ENCODE data around the gene SRPK1.

Gene SRPK1

GRCh38 chr6:35897036-35897435, 23.9 kb downstream of the SRPK1 start:
- no peak for DNase-seq

GRCh38 chr6:35896228-35896627, 24.7 kb downstream of the SRPK1 start:
- DNase-seq: no peak

- no peak for DNase-seq
Observed at GRCh38 chr6:35895560-35895959, 25.3 kb downstream of the SRPK1 start.

DNA sequence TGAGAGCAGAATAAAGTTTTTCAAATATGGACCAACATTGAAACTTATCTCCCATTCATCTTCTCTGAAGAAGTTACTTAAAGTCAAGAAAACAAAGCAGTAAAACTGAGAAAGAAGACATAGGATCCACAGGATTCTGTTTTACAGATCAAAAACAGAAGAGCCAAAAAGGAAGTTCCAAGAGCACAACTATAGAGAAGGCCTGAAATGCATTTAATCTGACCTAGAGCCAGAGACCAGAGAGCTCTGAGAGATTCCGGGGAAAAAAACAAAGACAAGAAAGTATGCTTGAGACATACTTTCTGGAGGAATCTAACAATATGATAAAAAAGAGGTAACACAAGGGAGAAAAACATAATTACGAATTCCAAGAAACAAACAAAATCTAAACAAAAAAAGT, 26.1 kb downstream of the SRPK1 start:
- DNase-seq: no peak

DNA sequence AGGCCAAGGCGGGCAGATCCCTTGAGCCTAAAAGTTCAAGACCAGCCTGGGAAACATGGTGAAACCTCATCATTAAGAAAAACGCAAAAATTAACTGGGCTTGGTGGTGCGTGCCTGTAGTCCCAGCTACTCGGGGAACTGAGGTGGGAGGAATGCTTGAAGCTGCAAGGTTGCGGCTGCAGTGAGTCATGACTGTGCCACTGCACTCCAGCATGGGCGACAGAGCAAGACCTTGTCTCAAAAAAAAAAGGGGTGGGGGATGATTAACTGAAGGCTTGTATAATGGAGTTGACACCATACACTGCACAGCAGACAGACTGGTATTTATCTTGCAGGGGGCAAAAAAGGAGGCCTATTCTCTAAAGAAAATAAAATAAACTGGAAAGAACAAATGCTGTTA, 27.7 kb downstream of the SRPK1 start:
- no peak for DNase-seq

GRCh38 chr6:35892482-35892881, 28.4 kb downstream of the SRPK1 start:
- DNase-seq: no peak

DNA sequence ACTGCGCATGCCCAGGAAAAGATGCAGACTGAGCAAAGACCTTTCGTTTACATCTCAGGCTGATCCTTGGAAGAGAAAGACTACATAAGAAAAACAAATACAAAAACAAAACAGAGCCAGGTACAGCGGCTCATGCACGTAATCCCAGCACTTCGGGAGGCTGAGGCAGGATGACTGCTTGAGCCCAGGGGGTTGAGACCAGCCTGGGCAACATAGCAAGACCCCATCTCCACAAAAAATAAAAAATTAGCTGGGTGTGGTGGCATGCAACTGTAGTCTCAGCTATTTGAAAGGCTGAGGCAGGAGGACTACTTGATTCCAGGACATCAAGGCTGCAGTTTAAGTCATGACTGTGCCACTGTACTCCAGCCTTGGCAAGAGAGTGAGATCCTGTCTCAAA, 41.7 kb downstream of the SRPK1 start:
- DNase-seq: no peak

DNA sequence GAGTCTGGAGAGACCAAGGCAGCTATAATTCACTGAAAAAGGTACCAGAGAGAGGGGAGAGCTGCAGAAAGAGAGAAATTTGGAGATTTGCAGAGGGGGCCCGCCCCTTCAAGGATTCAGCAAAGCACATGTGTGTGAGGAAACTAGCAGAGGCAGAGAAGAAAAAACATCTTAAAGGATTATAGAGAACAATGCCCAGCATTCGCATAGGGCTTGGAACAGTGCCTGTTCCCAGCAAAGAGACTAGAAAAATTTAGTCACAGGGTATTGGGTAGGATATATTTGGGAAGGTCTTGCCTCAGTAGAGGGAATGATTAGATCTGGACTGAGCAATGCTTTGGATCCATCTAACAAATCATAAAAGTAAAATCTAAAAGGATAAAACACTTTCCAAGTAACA, 44.0 kb downstream of the SRPK1 start:
- DNase-seq: no peak

DNA sequence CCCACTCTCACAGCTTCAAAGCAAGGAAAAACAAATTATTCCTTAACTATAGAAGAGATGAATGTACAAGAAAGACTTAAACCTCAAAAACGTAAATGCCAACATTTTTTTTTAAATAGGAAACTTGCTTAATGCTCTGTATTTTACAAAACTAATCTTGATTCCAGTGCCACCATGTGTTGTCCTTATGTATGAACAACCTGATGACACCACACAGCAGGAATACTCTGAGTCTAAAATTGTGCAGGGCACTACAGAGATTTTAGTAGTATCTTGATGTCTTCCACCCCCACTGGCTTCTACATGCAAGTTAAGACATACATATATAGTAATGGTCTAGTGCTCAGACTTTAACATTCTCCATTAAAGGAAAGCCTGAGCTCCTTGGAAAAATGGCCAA, 46.2 kb downstream of the SRPK1 start:
- DNase-seq: no peak

GRCh38 chr6:35859367-35859766, 61.5 kb downstream of the SRPK1 start:
- DNase-seq: no peak

- DNase-seq: no peak
Observed at GRCh38 chr6:35857853-35858252, 63.0 kb downstream of the SRPK1 start.

GRCh38 chr6:35856250-35856649, 64.6 kb downstream of the SRPK1 start:
- no peak for DNase-seq

- DNase-seq: no peak
Observed at GRCh38 chr6:35852994-35853393, 67.9 kb downstream of the SRPK1 start.

GRCh38 chr6:35850208-35850607, 70.7 kb downstream of the SRPK1 start:
- no peak for DNase-seq

DNA sequence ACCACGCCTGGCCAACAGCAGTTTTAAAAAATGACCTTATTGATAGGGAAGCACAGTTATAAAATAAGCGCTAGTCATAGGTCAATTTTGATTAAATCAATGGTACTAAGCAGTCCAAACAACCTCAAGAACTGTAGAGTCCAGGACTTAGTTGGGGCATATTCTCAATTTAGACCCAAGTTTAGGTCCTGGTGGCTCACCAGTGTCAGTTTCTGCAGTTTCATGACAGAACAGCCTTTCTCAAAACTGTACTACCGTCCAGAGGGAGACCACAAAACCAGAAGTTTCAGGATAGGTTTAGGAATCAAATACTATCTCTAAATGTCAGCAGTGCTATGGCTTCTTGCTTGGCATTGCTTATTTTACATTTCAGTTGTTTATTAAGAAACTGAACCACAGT, 76.6 kb downstream of the SRPK1 start:
- no peak for DNase-seq

- no peak for DNase-seq
Observed at GRCh38 chr6:35842381-35842780, 78.5 kb downstream of the SRPK1 start.

GRCh38 chr6:35839019-35839418, 81.9 kb downstream of the SRPK1 start:
- no peak for DNase-seq

DNA sequence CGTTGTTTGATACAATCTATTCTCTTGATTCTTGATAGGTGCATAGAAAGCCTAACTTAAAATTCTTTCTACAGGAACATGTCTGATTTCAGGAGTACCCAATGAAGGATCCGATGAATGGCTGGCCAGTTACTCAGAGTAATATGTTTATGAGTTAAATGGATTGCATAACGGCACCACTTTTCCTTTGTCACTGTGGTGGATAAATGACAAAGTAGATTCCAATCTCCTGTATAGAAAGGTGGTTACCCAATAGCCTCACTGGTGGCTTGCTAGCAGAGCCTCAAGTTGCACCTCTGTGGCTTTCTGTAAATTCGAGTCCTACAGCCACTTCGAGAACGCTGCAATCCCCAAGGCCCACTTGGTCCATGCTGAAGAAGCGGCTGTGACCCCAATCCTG, 87.4 kb downstream of the SRPK1 start:
- no peak for DNase-seq

DNA sequence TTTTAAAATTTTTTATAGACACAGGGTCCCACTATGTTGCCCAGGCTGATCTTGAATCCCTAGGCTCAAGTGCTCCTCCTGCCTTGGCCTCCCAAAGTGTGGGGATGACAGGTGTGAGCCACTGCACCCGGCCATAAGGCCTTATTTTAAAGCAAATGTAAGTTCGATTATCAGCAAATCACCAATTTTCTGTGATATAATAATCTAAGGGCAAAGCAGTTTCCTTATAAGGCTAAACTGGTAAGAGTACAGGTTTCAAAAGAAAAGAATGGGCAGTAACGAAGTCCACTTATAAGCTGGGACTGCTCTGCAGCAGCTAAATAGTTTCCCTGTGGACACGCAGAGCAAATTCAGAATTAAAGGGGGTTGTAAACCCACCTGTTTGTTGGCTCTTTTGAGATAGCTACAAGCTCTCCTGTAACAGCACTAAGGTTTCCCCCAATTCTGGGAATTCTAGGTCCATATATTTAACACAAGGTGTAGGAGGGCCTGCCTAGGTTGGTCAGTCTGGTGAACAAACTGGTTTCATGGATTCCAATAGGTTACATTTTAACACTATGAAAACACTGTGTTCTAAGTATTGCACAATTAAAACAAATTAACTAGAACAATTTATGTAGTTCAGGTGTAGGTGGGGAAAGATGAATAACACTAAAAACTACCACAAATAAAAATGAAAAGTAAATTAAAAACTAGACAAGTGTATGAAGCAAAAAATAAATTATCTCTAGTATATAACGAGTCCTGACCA, 89.5 kb downstream of the SRPK1 start:
- DNase-seq: no peak

DNA sequence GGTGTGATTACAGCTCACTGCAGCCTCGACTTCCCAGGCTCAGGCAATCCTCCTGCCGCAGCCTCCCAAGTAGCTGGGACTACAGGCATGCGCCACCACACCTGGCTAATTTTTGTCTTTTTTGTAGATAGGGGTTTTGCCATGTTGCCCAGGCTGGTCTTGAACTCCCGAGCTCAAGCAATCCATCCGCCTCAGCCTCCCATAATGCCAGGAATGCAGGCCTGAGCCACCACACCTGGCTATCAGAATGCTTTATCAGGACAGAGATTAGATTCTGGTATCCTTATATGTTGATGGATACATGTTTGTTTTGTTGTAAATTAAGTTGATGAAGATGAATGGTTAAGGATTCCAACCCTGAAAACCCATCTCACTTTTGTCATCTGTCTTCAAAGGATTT, 91.6 kb downstream of the SRPK1 start:
- no peak for DNase-seq

- DNase-seq: no peak
Observed at GRCh38 chr6:35824552-35825192, 96.2 kb downstream of the SRPK1 start.

DNA sequence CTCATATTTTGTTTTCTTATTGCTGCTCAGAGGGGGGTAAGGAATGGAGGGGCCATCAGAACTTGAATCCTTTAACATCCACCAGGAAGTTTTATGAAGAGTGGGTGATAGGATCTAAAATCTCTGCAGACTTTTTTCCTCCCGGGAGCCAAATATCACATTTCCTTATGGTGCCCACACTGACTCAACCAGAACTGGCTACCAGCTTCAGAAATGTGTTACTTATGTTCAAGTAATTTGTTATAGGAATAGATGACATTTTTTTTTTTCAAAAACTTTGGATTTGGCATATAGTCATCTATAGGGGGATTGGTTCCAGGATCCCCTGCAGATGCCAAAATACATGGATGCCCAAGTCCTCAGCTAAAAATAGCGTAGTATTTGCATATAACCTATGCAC, 97.3 kb downstream of the SRPK1 start:
- no peak for DNase-seq

DNA sequence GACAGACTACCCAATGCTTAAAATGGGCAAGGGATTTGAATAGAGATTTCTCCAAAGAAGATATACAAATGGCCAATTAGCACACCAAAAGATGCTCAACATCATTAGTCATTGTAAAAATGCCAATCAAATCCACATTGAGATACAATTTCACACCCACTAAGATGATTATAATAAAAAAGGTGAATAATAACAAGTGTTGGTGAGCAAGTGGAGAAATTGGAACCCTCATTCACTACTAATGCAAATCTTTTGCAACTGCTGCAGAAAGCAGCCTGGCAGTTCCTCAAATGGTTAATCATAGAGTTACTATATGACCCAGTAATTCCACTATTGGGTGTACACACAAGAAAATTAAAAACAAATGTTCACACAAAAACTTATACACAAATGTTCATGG, 103.4 kb downstream of the SRPK1 start:
- DNase-seq: no peak

DNA sequence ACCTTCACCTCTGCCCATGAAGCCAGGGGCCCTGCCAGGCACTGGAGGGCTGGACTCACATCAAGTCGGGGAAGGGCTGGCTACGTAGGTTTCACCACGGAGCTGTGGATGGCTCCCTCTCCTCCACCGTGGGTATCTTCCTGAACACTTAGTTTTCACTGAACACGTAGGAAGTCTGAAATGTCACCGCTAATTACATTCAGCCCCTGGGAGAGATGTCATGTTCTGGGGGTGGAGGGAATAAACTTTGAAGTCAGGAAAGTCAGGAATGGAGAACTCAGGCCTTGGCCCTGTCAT, 109.3 kb downstream of the SRPK1 start:
- no peak for DNase-seq
